Uterus (tissue), 2 donors: ENCODE data around the gene KCNJ15.

Experiments used
- CTCF ChIP-seq, 4 experiments: fragments of 200-600 bp in 2 of 4; fragments of 450-650 bp in 2 of 4; sonication (generic) in 2 of 4; IDR thresholded peaks; one replicate each; pipeline ENCODE4 v1.5.1; 2016 to 2019; ENCODE audit warnings: antibody characterized with exemption in 4 of 4, mild to moderate bottlenecking in 2 of 4, moderate library complexity in 1 of 4
- POLR2A ChIP-seq, 2 donors: fragments of 450-650 bp; IDR thresholded peaks; one replicate each; pipeline ENCODE4 v1.6.1; 2016; ENCODE audit warnings: antibody characterized with exemption in 2 of 2, mild to moderate bottlenecking in 1 of 2, moderate library complexity in 1 of 2

- TF ChIP-seq CTCF (IDR thresholded peaks at IDR 0.05), result no peak
- no peak for TF ChIP-seq POLR2A (IDR thresholded peaks at IDR 0.05)
Observed at GRCh38 chr21:38259665-38260064, 2.9 kb downstream of the KCNJ15 start.
